AG04449 (cell line): ENCODE data around the gene MC3R.

ENCODE experiments used
- CTCF ChIA-PET: fragments of 350-600 bp; formaldehyde crosslinking; extraction: SDS; loops from one replicate; lab custom pipeline; 2021; ENCODE audit warnings: antibody characterized with exemption; lab: Yijun Ruan, JAX
- POLR2A ChIA-PET: fragments of 400-600, 350-600 bp; formaldehyde crosslinking; extraction: SDS; loops from one replicate; lab custom pipeline; 2020; ENCODE audit warnings: antibody characterized with exemption, inconsistent platforms; lab: Yijun Ruan, JAX
- DNase-seq: peaks from one replicate; pipeline ENCODE4 v3.0.0-alpha.2; 2010; ENCODE audit warnings: low read depth, low spot score
- H3K4me3 ChIP-seq: 2 replicates; pipeline ENCODE4 v1.5.1; 2011; ENCODE audit warnings: low read depth, mild to moderate bottlenecking, control low read depth, low read length
- TF ChIP-seq, protein P1 (sequence below): IDR thresholded peaks from one replicate; pipeline ENCODE4 v1.5.1; 2011; ENCODE audit warnings: mild to moderate bottlenecking, moderate library complexity, low read length, control low read depth, inconsistent platforms; ENCODE audit not compliant: insufficient read depth; ENCODE audit errors: missing control alignments

The MC3R gene

DNA sequence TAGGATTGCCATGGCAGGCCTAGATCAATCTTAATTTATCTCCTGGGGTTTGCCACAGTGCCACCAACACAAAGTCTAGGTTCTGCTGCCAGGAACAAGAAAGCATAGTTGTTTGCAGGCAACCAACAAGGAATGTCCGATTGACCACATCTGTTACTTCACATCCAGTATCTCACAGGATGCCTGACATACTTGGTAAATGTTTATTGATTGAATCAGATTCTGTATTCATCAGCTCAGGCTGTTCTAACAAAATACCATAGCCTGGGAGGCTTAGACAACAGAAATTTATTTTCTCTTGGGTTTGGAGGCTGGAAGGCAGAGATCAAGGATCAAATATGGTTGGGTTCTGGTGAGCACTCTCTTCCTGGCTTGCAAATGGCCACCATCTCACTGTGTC lies 26.3 kb upstream of the MC3R start:
- ChIA-PET CTCF (no interaction called here), POLR2A (no interaction called here)
- no peak for DNase-seq
- no peak overlapping the region for H3K4me3 ChIP-seq
- TF ChIP-seq, protein P1, sequence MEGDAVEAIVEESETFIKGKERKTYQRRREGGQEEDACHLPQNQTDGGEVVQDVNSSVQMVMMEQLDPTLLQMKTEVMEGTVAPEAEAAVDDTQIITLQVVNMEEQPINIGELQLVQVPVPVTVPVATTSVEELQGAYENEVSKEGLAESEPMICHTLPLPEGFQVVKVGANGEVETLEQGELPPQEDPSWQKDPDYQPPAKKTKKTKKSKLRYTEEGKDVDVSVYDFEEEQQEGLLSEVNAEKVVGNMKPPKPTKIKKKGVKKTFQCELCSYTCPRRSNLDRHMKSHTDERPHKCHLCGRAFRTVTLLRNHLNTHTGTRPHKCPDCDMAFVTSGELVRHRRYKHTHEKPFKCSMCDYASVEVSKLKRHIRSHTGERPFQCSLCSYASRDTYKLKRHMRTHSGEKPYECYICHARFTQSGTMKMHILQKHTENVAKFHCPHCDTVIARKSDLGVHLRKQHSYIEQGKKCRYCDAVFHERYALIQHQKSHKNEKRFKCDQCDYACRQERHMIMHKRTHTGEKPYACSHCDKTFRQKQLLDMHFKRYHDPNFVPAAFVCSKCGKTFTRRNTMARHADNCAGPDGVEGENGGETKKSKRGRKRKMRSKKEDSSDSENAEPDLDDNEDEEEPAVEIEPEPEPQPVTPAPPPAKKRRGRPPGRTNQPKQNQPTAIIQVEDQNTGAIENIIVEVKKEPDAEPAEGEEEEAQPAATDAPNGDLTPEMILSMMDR = no peak

DNA sequence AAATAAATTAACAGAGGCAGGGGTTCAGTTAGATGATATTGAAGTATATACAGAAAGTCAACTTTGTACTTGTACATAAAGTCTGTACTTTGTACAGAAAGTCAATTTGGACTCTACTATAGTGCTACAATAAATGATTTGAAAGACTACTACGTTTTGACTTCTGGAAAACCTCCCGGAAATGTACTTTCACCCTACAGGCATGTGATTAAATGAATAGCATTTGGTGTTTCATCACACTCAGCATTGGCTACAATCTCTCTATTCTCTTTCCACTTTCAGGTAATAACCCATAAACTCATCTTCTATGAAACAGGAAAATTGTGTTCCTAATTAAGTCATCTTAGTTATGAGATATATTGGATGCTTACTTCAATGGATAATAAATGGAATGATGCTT lies 25.6 kb upstream of the MC3R start:
- CTCF ChIA-PET = no interaction called here
- POLR2A ChIA-PET = no interaction called here
- TF ChIP-seq, protein P1 = no peak

DNA sequence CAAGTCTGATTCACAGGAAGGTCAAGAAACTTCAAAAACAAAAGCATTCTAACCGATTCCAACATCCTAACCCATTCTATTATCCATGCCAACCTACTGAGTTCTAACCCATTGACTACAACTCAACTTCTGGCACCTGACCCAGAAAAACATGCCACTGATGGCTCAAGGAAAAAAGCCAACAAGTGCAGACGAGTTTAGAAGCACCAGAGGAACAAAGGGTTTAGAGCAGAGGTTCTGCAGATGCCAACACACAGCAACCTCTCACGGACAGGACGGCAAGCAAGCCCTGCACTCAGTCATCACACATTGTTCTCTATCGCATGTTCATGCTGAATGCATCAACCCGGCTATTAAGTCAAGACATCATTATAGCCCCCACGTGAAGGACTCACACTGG lies 25.2 kb upstream of the MC3R start:
- TF ChIP-seq, protein P1 = no peak
- ChIA-PET POLR2A (no interaction called here), CTCF (no interaction called here)
- DNase-seq = no peak
- H3K4me3 ChIP-seq = no peak overlapping the region

More for the DNA sequence above, 25.6 kb upstream of the MC3R start:
- no peak overlapping the region for H3K4me3 ChIP-seq
- DNase-seq = no peak

DNA sequence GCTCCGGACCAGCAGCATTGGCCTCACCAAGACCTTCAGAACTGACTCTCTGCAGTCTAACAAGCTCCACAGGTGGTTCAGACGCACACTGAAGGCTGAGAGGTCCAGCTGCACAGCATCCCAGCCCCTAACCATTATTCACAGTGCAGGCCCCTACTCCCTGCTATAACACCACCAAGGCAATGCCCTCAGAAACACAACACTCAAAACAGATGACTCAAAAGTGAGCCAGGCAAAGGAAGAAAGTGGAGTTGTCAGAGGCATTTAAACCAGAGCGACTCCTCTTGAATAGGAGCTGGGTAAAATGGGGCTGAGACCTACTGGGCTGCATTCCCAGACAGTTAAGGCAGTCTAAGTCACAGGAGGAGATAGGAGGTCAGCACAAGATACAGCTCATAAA lies 20.5 kb upstream of the MC3R start:
- TF ChIP-seq, protein P1 = no peak
- DNase-seq = no peak
- ChIA-PET POLR2A (no interaction called here), CTCF (no interaction called here)
- H3K4me3 ChIP-seq = no peak overlapping the region

DNA sequence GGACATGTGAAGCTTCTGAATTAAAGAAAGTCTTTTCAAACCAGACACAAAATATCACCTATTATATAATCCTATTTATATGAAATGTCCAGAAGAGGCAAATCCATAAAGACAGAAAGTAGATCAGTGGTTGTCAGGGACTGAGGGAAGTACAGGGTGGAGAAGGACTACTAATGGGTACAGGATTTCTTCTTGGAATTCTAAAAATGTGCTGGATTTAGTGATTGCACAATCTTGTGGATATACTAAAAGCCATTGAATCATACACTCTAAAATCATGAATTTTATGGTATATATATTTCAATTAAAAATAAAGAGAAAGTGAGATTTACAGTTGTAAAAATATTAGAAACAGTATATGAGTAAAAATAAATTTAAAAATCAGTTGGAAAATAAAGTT lies 18.7 kb upstream of the MC3R start:
- TF ChIP-seq, protein P1 = no peak
- H3K4me3 ChIP-seq = no peak overlapping the region
- no peak for DNase-seq
- POLR2A ChIA-PET = no interaction called here
- CTCF ChIA-PET = no interaction called here

DNA sequence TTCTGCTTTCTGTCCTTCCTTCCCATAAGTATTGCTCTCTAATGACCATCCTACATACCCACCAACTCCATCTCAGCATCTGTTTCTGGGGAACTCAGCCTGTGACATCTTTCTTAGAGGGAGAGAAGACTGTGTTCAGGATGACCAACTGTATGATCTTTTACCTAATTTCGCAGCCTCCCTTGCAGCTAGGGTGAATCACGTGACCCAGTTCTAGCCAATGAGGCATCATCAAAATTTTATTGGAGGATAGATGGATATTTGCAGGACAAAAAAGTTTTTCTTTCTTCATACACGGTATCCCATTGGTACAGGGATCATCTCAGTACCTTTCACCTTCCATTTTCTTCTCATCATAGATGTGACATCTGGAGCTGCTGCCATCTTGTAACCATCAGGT lies 14.4 kb upstream of the MC3R start:
- ChIA-PET POLR2A (no interaction called here), CTCF (no interaction called here)
- TF ChIP-seq, protein P1 = no peak
- no peak overlapping the region for H3K4me3 ChIP-seq
- no peak for DNase-seq
